HEK293T (cell line): ENCODE data around the gene TMC6.
"Not testable (repeated sequence)": the region's sequence is repeated elsewhere in the genome, so short reads cannot be mapped to it uniquely, and the experiment has no call there.

ENCODE experiments used
- CTCF ChIA-PET: fragments of 350-600 bp; formaldehyde crosslinking; extraction: SDS; loops from one replicate; lab custom pipeline; 2021; ENCODE audit warnings: antibody characterized with exemption, inconsistent platforms; lab: Yijun Ruan, JAX
- POLR2A ChIA-PET: fragments of 350-600 bp; formaldehyde crosslinking; extraction: SDS; loops from one replicate; lab custom pipeline; 2020; ENCODE audit warnings: antibody characterized with exemption, inconsistent platforms; lab: Yijun Ruan, JAX
- DNase-seq: peaks from one replicate; pipeline ENCODE4 v3.0.0; 2012; ENCODE audit warnings: mixed read lengths; ENCODE audit errors: extremely low spot score
- ARNT ChIP-seq: fragments of 450-650 bp; IDR thresholded peaks from 2 replicates; pipeline ENCODE4 v1.6.1; 2017; ENCODE audit warnings: mild to moderate bottlenecking
- BHLHE40 ChIP-seq: fragments of 450-650 bp; IDR thresholded peaks from 2 replicates; pipeline ENCODE4 v1.6.1; 2016; ENCODE audit warnings: mild to moderate bottlenecking, moderate library complexity, borderline replicate concordance
- CTBP1 ChIP-seq: fragments of 450-650 bp; IDR thresholded peaks from 2 replicates; pipeline ENCODE4 v1.6.1; 2016; ENCODE audit warnings: borderline replicate concordance
- ELF4 ChIP-seq: fragments of 450-650 bp; IDR thresholded peaks from 2 replicates; pipeline ENCODE4 v1.6.1; 2017; ENCODE audit warnings: antibody characterized with exemption
- FOXA1 ChIP-seq: fragments of 450-650 bp; IDR thresholded peaks from 2 replicates; pipeline ENCODE4 v1.6.1; 2016; ENCODE audit warnings: mild to moderate bottlenecking
- FOXK2 ChIP-seq: fragments of 450-650 bp; IDR thresholded peaks from 2 replicates; pipeline ENCODE4 v1.6.1; 2016; ENCODE audit warnings: mild to moderate bottlenecking
- FOXM1 ChIP-seq: fragments of 450-650 bp; IDR thresholded peaks from 2 replicates; pipeline ENCODE4 v1.6.1; 2017; ENCODE audit warnings: mild to moderate bottlenecking, borderline replicate concordance
- HDGF ChIP-seq: fragments of 450-650 bp; IDR thresholded peaks from 2 replicates; pipeline ENCODE4 v1.6.1; 2017; ENCODE audit warnings: antibody characterized with exemption, borderline replicate concordance
- L3MBTL2 ChIP-seq: fragments of 450-650 bp; conservative IDR thresholded peaks from 2 replicates; pipeline ENCODE4 v1.6.1; 2016; ENCODE audit warnings: mild to moderate bottlenecking
- LEF1 ChIP-seq: fragments of 450-650 bp; IDR thresholded peaks from 2 replicates; pipeline ENCODE4 v1.6.1; 2017; ENCODE audit warnings: mild to moderate bottlenecking, borderline replicate concordance
- NFRKB ChIP-seq: fragments of 450-650 bp; IDR thresholded peaks from 2 replicates; pipeline ENCODE4 v1.6.1; 2016; ENCODE audit warnings: mild to moderate bottlenecking, moderate library complexity
- PKNOX1 ChIP-seq: fragments of 450-650 bp; IDR thresholded peaks from 2 replicates; pipeline ENCODE4 v1.6.1; 2016
- SP1 ChIP-seq: fragments of 450-650 bp; IDR thresholded peaks from 2 replicates; pipeline ENCODE4 v1.6.1; 2017
- SUZ12 ChIP-seq: fragments of 450-650 bp; IDR thresholded peaks from 2 replicates; pipeline ENCODE4 v1.6.1; 2016; ENCODE audit warnings: mild to moderate bottlenecking
- TARDBP ChIP-seq: fragments of 450-650 bp; IDR thresholded peaks from 2 replicates; pipeline ENCODE4 v1.6.1; 2016
- ZNF384 ChIP-seq: fragments of 450-650 bp; IDR thresholded peaks from 2 replicates; pipeline ENCODE4 v1.6.1; 2016

Gene TMC6

GRCh38 chr17:78118801-78119241 lies 9.7 kb downstream of the TMC6 start:
- POLR2A ChIA-PET: interaction anchor here (1.0 kb wide), 1 partner anchor 9 kb away, joined by 3 read pairs; no protein-coding TSS in a partner anchor

GRCh38 chr17:78117027-78117981 lies 11.3 kb downstream of the TMC6 start:
- TF ChIP-seq ELF4 (no peak), FOXM1 (no peak), PKNOX1 (no peak), L3MBTL2 (no peak), ARNT (no peak), TARDBP (no peak), BHLHE40 (no peak), ZNF384 (no peak), HDGF (no peak), FOXK2 (no peak)
- no peak for DNase-seq
- POLR2A ChIA-PET: no interaction called here
- CTCF ChIA-PET: no interaction called here

More at GRCh38 chr17:78118801-78119241, 9.7 kb downstream of the TMC6 start:
- CTCF ChIA-PET: no interaction called here
- TF ChIP-seq FOXA1 (no peak), SUZ12 (no peak), BHLHE40 (no peak), LEF1 (no peak), ARNT (no peak), TARDBP (no peak), L3MBTL2 (no peak), PKNOX1 (no peak), CTBP1 (no peak), ZNF384 (no peak), NFRKB (no peak), ELF4 (no peak), FOXK2 (no peak), SP1 (no peak), HDGF (no peak), FOXM1 (no peak)
- no peak for DNase-seq

- DNase-seq: no peak
- POLR2A ChIA-PET: interaction anchor here (0.6 kb wide), 1 partner anchor 138 kb away, joined by 3 read pairs; no protein-coding TSS in a partner anchor
- TF ChIP-seq CTBP1: no peak
- TF ChIP-seq ZNF384: no peak
- no peak for TF ChIP-seq TARDBP
- TF ChIP-seq FOXA1: no peak
- no peak for TF ChIP-seq ARNT
- no peak for TF ChIP-seq FOXM1
- TF ChIP-seq HDGF: no peak
- TF ChIP-seq NFRKB: no peak
- TF ChIP-seq SUZ12: no peak
- TF ChIP-seq BHLHE40: no peak
- TF ChIP-seq SP1: no peak
- no peak for TF ChIP-seq FOXK2
- TF ChIP-seq ELF4: no peak
- no peak for TF ChIP-seq LEF1
- no peak for TF ChIP-seq L3MBTL2
- no peak for TF ChIP-seq PKNOX1
- CTCF ChIA-PET: no interaction called here
Measured at GRCh38 chr17:78116411-78116810, 12.1 kb downstream of the TMC6 start.

- POLR2A ChIA-PET: interaction anchor here (0.6 kb wide), 1 partner anchor 139 kb away, joined by 3 read pairs; no protein-coding TSS in a partner anchor
- CTCF ChIA-PET, DNase-seq: not testable (repeated sequence)
Measured at GRCh38 chr17:78115803-78116202, 12.8 kb downstream of the TMC6 start.

DNA sequence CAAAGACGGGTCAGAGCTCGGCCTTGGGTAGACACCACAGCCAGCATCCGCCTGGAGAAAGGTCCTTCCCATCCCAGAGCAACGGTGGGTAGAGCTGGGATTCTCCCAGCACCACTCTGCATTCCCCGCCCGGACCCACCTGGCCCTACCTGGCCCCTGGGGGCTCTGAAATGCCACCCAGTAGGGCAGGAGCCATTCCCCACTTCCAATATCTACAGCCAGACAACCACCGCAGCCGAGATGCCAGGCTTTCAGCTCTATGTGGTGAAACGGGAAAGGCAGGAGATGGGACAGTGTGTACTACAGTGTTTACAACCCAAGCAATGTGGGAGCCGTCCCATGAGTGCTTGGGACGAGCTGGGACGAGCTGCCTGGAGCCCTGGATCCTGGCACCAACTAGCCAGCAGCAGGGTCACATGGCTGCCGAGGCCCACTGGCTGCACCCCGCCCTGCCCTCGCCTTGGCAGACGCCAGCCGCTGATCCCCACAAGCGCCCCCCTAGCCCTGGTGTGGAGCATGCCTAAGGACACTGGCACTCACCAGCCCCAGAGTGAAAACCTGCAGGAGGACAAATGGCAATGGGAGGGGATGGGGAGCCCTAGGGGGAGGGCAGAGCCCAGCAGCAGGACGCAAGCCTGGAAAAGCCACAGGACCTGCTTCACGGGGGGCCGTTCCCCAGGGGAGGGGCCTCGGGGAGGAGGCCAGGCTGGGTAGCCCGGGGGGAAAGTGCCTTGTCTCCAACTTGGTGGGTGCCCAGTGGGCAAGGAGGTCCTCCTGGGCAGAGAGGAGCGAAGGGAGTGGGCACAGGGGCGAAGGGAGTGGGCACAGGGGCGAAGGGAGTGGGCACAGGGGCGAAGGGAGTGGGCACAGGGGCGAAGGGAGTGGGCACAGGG lies 13.5 kb downstream of the TMC6 start:
- CTCF ChIA-PET: interaction anchor here (0.6 to 1.2 kb wide), 2 partner anchors 18 to 21 kb away, joined by 3 read pairs; no protein-coding TSS in a partner anchor
- no peak for DNase-seq
- POLR2A ChIA-PET: no interaction called here
- TF ChIP-seq ZNF384: no peak
- no peak for TF ChIP-seq BHLHE40
- TF ChIP-seq PKNOX1: no peak
- TF ChIP-seq FOXA1: no peak
- no peak for TF ChIP-seq CTBP1
- TF ChIP-seq NFRKB: no peak
- no peak for TF ChIP-seq L3MBTL2
- no peak for TF ChIP-seq ELF4
- TF ChIP-seq SUZ12: no peak
- no peak for TF ChIP-seq TARDBP
- TF ChIP-seq SP1: no peak
- TF ChIP-seq FOXM1: no peak
- no peak for TF ChIP-seq LEF1
- no peak for TF ChIP-seq HDGF
- no peak for TF ChIP-seq FOXK2
- TF ChIP-seq ARNT: no peak
